NCI-H1930 (cell line): ENCODE data around the gene TEX26.
"Not testable (repeated sequence)": the region's sequence is repeated elsewhere in the genome, so short reads cannot be mapped to it uniquely, and the experiment has no call there.

Experiments used
- DNase-seq, 2 experiments: peaks; one replicate each; lab custom pipeline; 2025; lab: John Stamatoyannopoulos, UW

TEX26 gene

DNA sequence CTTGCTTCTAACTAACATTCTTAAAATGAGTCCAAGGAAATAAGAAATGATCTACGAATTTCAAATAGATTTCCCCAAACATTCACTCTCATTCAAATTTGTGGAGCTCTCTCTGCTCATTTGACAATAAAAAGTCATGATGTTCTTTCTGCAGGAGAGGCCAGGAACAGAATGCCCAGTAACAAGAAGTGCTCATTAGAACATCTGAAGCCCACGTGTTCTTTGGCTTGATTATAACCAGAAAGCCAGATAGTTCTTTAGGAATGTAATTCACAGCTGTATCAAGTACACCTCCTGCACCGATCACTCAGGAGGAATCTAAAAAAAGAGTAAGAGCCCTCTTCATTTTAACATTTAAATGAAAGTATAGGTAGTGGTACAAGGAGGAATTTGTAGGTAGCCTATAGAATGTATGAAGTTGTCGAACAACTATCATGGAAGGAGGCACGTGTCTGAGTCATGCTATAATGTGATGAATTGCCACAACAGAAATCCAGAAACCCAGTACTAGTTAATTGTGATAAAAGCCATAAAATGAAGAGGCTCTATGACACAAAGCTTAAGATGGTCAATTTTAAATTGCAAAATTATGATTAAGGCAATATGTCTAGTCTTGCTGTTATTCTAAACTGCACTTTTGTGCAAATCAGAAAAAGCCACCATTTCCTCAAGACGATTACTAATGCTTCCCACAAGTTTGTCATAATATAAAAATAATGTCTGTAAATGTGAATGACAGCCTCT, 13.6 kb upstream of the TEX26 start:
- no peak for DNase-seq

DNA sequence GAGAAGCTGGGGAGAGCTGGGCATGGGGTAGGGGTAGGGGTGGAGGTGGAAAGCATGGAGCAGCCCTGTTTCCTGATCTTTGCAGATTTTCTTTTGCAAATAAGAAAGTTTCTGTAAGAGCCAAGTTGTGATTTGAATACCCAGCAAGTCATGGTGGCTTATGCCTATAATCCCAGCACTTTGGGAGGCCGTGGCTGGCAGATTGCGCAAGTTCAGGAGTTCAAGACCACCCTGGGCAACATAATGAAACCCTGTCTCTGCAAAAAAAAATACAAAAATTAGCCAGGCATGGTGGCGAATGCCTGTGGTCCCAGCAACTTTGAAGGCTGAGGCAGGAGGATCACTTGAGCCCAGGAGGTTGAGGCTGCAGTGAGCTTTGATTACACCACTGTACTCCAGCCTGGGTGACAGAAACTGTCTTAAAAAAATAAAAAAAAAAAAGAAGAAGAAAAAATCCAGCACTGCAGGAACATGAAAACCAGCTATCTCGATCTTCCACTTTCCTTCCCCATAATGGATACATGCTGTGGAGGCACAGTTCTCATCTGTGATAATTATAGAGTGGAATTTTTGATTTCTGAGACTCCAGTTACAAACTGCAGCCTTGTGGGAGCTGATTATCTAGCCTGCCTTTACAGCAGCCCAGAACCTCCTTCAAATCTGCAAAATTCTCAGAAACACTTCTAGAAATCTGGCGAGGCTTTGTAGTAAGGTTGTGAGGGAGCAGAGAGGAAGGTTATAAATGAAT, 12.1 kb upstream of the TEX26 start:
- DNase-seq = no peak

DNA sequence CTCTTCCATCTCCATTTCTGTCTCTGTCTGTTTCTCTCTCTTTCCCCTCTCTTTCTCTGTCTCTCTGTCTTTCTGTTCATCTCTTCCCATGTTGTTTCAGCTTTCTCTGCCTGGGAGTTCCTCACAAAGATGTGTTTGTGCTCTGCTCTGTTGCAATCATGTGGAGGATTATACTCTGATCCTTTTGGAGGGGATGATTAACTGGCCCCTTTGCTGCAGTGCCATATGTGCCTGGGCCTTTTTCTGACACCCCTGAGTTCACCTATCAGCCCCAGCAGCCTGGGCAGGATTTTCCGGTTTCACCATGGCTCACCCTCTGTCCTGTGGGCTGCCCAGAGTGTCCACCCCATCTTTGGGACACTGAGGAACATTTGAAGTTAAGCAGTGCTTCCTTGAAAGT, 9.0 kb upstream of the TEX26 start:
- no peak for DNase-seq

DNA sequence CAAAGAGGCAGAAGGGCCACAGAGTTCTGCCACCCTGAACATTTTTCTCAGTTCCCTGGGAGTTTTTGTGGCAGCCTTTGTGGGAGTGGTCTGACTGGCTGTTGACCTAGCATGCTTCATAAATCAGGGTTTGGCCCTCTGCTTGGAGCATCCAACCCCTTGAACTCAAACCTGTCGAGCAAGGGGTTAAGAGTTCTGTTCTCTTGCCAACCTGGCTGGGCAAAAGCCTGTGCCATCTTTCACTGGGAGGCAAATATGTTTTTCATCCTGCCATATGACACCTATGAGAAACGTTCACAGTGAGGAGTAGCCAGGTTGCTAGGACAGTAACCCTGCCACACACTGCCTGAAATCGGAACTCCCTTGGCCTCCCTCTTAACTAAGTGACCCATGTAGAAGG, 7.7 kb upstream of the TEX26 start:
- DNase-seq = no peak

- no peak for DNase-seq
These were observed 7.0 kb upstream of the TEX26 start for GRCh38 chr13:30925429-30925828.

DNA sequence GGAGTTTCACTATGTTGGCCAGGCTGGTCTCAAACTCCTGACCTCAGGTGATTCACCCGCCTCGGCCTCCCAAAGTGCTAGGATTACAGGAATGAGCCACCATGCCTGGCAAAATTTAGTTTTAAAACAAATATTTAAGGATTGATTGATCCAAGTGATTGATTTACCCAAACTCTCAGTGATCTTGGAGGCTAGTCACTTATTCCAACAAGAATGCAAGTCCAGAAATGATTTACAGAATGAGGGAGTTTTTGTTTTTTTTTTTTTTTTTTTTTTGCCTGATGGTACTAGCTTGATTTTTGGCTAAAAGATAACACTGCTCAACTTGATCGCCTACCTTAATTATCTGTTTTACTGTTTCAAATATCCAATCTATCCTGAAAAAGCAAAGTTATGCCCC, 5.7 kb upstream of the TEX26 start:
- no peak for DNase-seq

DNA sequence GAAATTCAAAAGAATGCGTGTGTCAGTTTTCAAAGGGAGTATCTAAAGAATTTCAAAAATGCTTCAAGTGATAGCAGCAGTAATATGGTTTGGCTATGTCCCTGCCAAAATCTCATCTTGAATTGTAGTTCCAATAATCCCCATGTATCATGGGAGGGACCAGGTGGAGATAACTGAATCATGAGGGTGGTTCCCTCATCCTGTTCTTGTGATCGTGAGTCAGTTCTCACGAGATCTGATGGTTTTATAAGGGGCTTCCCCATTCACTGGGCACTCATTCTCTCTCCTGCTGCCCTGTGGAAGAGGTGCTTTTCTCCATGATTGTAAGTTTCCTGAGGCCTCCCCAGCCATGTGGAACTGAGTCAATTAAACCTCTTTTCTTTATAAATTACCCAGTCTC, 5.3 kb upstream of the TEX26 start:
- DNase-seq = not testable (repeated sequence)

DNA sequence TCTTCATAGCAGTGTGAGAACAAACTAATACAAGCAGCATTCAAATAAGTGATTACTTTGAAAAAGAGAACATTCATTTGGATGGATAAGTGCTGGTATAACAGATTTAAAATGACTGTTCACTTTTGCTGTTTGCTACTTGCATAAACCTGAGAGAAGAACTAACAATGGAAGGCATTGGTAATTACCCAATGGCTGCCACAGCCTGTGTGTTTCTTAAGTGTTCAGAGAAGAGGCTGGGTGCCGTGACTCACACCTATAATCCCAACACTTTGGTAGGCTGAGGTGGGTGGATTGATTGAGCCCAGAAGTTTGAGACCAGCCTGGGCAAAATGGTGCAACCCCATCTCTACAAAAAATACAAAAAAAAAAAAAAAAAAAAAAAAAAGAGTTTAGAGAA, 4.9 kb upstream of the TEX26 start:
- DNase-seq = no peak

DNA sequence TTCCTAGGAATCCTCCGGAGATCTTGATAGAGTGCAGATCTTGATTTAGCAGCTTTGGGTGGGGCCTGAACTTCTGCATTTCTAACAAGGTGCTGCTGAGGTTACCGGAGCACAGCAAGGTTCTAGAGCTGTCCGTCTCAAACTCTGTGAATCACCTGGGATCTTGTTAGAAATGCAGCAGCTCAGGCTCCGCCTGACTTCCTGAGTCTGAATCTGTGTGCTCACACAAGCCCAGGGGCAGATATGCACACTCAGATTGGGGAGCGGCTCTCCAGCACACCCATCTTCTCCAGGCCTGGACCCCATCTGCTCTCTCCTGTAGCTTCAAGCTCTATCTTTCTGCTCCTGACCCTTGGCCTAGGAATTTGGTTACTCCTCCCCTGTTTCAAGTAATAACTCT, 3.5 kb upstream of the TEX26 start:
- no peak for DNase-seq

GRCh38 chr13:30933354-30933670, 856 bp downstream of the TEX26 start:
- no peak for DNase-seq

GRCh38 chr13:30934381-30934780, 1.9 kb downstream of the TEX26 start:
- DNase-seq = no peak

DNA sequence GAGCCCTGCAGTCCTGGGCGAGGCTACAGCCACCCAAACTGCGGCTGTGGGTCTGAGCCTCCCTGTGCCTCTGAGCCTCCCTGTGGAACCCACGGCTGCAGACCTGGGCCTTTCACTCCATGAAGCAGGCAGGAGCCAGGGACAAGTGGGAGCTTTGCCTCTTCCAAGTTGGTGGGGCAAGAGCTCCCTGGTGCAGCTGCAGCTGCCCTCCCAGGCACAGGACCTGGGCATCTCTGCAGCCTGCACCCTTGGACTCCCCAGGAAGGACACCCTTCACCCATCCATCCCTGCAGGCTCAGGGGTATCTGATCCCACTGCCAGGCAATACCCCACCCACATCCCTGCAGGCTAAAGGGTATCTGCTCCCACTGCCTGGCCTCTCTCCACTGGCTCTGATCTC, 2.3 kb downstream of the TEX26 start:
- DNase-seq = no peak

DNA sequence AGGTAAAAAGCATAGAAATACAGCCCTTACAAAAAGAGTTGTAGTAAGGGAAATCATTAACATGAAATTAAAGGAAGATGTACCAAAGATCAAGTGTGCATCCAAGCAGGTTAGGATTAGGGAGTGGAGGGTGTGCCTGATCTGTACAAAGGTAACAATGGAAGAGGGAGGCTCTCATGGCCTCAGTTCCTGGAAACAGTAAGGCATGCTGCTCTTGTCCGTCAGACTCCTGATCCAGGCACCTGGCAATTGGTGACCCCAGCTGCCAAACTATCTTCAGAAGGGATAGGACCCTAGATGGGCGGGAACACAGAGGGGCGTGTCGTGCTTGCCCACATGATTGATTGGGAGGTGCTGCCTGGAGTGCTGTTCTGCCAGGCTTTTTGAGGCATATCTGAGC, 4.5 kb downstream of the TEX26 start:
- DNase-seq = no peak

GRCh38 chr13:30943881-30944280, 11.4 kb downstream of the TEX26 start:
- DNase-seq = no peak

DNA sequence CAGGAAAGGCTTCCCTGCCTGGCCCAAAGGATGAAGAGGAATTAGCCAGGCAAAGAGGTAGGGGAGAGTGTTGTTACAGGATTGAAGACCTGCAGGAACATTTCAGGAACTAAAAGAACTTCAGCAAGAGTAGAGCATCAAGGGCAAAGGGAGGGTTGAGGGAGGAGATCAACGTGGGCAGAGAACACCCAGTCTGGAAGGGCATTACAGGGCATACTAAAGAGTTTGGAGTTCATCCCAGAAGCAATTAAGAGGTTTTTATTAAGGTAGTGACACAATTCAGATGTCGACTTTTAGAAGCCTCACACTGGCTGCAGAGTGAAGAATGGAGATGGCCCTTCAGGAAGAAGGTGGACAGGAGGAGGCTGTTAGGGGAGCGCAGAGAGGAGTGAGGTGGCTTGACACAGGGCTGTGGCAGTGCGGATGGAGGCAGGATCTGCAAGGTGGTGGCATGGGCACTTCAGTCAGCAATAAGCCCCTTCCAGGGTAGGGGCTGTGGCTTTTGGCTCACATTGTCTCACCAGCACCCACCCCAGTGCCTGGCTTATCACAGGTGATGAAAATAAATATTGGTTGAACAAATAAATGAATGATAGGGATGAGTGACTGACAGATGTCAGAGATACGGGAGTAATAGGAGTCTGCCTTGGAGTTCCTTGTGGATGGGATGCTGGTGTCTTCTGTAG, 24.9 kb downstream of the TEX26 start:
- no peak for DNase-seq

- no peak for DNase-seq
These were observed 27.2 kb downstream of the TEX26 start for GRCh38 chr13:30959678-30960077.

DNA sequence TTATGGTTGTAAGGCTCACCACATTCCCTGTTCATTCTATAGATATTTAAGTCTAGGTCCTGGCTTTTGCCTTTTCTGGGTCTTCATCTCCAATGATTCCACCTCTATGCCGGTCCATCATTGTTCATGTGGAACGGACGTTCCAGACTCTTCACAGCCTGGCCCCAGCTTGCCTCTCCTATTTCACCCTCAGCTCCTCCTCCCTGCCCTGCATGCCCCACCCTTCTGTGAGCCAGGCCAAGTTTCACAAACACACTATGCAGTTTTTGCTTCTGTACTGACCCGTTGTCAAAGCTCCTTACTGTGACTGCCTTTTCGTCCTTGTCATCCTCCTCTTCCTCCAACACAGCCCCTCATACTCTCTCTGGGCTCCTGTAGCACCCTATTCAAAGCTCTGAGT, 31.3 kb downstream of the TEX26 start:
- no peak for DNase-seq

DNA sequence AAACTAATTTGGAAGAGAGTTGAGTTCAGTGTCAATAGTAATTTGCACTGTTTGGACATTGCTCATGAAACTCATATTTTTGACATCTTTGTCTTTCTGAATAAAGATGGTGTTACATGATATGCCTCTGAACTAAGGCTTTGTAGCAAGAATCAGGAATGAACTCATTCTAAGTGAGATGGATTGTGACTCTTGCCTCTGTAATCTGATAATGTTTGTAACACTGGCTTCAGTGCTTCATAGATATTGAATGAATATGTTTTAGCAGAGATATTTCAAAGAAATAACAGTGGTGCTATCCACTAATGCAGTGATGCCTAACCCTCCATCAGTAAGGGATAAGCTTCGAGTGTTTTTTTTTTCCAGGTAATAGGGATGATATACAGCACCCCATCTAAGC, 32.9 kb downstream of the TEX26 start:
- no peak for DNase-seq

- no peak for DNase-seq
These were observed 33.6 kb downstream of the TEX26 start for GRCh38 chr13:30966101-30966500.

GRCh38 chr13:30968846-30969245, 36.4 kb downstream of the TEX26 start:
- DNase-seq = no peak

GRCh38 chr13:30971575-30971974, 39.1 kb downstream of the TEX26 start:
- DNase-seq = no peak

DNA sequence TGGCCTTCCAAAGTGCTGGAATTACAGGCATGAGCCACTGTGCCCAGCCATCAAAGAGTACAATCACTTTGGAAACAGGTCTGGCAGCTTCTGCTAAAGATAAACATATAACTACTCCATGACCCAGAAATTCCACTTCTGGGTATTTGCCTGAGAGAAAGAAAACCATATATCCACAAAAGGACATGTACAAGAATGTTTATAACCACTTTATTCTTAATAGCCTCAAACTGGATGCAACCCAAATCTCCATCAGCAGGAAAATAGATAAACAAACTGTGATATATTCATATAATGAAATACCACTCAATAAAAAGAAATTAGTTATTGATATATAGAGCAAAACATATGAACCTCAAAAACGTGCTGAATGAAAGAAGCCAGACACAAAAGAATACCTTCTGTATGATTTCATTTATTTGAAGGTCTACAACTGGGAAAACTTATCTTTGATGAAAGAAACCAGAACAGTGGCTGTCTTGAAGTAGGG, 40.5 kb downstream of the TEX26 start:
- DNase-seq = no peak

DNA sequence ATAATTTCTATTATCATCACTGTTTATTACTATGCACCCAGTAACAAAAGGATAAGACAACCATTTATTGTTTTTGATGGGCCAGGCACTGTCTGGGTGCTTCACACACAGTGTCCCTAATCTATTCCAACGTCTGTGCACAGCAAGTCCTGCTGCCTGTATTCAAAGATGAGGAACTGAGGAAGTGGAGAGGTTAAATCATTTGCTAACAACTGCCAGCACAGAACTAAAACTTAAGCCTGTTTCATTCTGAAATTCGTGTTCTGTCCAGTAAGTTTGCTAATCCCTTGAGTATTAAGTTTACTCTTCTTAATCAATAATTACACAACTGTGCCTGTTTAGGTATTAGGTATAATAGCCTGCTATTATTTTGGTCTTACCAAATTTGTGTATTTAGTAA, 41.9 kb downstream of the TEX26 start:
- DNase-seq = no peak
